H9 (cell line): Measurements from ENCODE around the gene ACOT6. TPM values are rescaled to one million over a fixed set of nuclear protein-coding genes. Genes with fewer than 3 reads are reported as not detected.

Experiments
- DNase-seq: peaks from one replicate; pipeline ENCODE4 v3.0.0-alpha.2; 2017
- H2AFZ ChIP-seq: one replicate; pipeline ENCODE4 v1.6.1; 2013; ENCODE audit warnings: mild to moderate bottlenecking, low read length, control low read depth, moderate library complexity
- H2AK5ac ChIP-seq: 2 replicates; pipeline ENCODE4 v1.6.1; 2013; ENCODE audit warnings: low read length, control low read depth, mixed read lengths; ENCODE audit not compliant: insufficient read length
- H2BK120ac ChIP-seq: one replicate; pipeline ENCODE4 v1.6.1; 2013; ENCODE audit warnings: low read depth, mild to moderate bottlenecking, low read length, control low read depth, inconsistent platforms; ENCODE audit not compliant: poor library complexity, severe bottlenecking
- H2BK12ac ChIP-seq: 2 replicates; pipeline ENCODE4 v1.6.1; 2013; ENCODE audit warnings: low read length, control low read depth, mixed read lengths, low read depth; ENCODE audit not compliant: insufficient read length
- H2BK15ac ChIP-seq: 2 replicates; pipeline ENCODE4 v1.6.1; 2013; ENCODE audit warnings: low read depth, low read length, control low read depth
- H2BK20ac ChIP-seq: one replicate; pipeline ENCODE4 v1.6.1; 2013; ENCODE audit warnings: low read depth, mild to moderate bottlenecking, low read length, control low read depth, inconsistent platforms; ENCODE audit not compliant: poor library complexity, severe bottlenecking
- H2BK5ac ChIP-seq: 2 replicates; pipeline ENCODE4 v1.6.1; 2013; ENCODE audit warnings: low read length, control low read depth, mixed read lengths; ENCODE audit not compliant: insufficient read length
- H3K14ac ChIP-seq: 2 replicates; pipeline ENCODE4 v1.6.1; 2013; ENCODE audit warnings: low read length, control low read depth; ENCODE audit not compliant: insufficient read depth
- H3K18ac ChIP-seq: 2 replicates; pipeline ENCODE4 v1.6.1; 2013; ENCODE audit warnings: low read depth, mild to moderate bottlenecking, mixed read lengths, low read length, control low read depth; ENCODE audit not compliant: insufficient read length
- H3K23ac ChIP-seq: 2 replicates; pipeline ENCODE4 v1.6.1; 2013; ENCODE audit warnings: low read length, control low read depth, mixed read lengths, low read depth; ENCODE audit not compliant: insufficient read length
- H3K23me2 ChIP-seq: 2 replicates; pipeline ENCODE4 v1.6.1; 2013; ENCODE audit warnings: low read depth, mild to moderate bottlenecking, mixed read lengths, low read length, control low read depth; ENCODE audit not compliant: insufficient read length, poor library complexity, severe bottlenecking
- H3K27ac ChIP-seq: 2 replicates; pipeline ENCODE4 v1.5.1; 2013; ENCODE audit warnings: low read length, control low read depth, mixed read lengths, low read depth; ENCODE audit not compliant: insufficient read length
- H3K27me3 ChIP-seq: 2 replicates; pipeline ENCODE4 v1.6.1; 2013; ENCODE audit warnings: low read length, control low read depth, inconsistent platforms; ENCODE audit not compliant: insufficient read depth
- H3K4ac ChIP-seq: 2 replicates; pipeline ENCODE4 v1.6.1; 2013; ENCODE audit warnings: low read depth, mild to moderate bottlenecking, control low read depth, inconsistent platforms, low read length, moderate library complexity
- H3K4me1 ChIP-seq: 2 replicates; pipeline ENCODE4 v1.6.1; 2013; ENCODE audit warnings: low read length, control low read depth, inconsistent platforms; ENCODE audit not compliant: insufficient read depth
- H3K4me2 ChIP-seq: 2 replicates; pipeline ENCODE4 v1.6.1; 2013; ENCODE audit warnings: low read length, control low read depth, mixed read lengths; ENCODE audit not compliant: insufficient read length, insufficient read depth
- H3K56ac ChIP-seq: 2 replicates; pipeline ENCODE4 v1.6.1; 2013; ENCODE audit warnings: low read depth, mild to moderate bottlenecking, mixed read lengths, low read length, control low read depth; ENCODE audit not compliant: insufficient read length
- H3K79me1 ChIP-seq: 2 replicates; pipeline ENCODE4 v1.6.1; 2013; ENCODE audit warnings: low read depth, mild to moderate bottlenecking, moderate library complexity, low read length, control low read depth, inconsistent platforms; ENCODE audit not compliant: insufficient read depth, poor library complexity, severe bottlenecking
- H3K79me2 ChIP-seq: 2 replicates; pipeline ENCODE4 v1.6.1; 2013; ENCODE audit warnings: low read length, control low read depth, inconsistent platforms; ENCODE audit not compliant: insufficient read depth
- H3K9ac ChIP-seq: 2 replicates; pipeline ENCODE4 v1.6.1; 2013; ENCODE audit warnings: low read length, control low read depth, mixed read lengths; ENCODE audit not compliant: insufficient read length; ENCODE audit errors: extremely low read depth
- H3K9me3 ChIP-seq: one replicate; pipeline ENCODE4 v1.6.1; 2013; ENCODE audit warnings: low read depth, low read length, inconsistent platforms; ENCODE audit not compliant: control insufficient read depth
- H3T11ph ChIP-seq: one replicate; pipeline ENCODE4 v1.6.1; 2013; ENCODE audit warnings: mild to moderate bottlenecking, low read length, control low read depth, inconsistent platforms
- H4K20me1 ChIP-seq: one replicate; pipeline ENCODE4 v1.6.1; 2013; ENCODE audit not compliant: control insufficient read depth, insufficient read length, insufficient read depth
- H4K5ac ChIP-seq: 2 replicates; pipeline ENCODE4 v1.6.1; 2013; ENCODE audit warnings: low read depth, mild to moderate bottlenecking, mixed read lengths, low read length, control low read depth; ENCODE audit not compliant: insufficient read length
- H4K8ac ChIP-seq: replicated peaks from 2 replicates; pipeline ENCODE4 v1.6.1; 2013; ENCODE audit warnings: low read length, control low read depth, mixed read lengths, low read depth; ENCODE audit not compliant: insufficient read length
- H4K91ac ChIP-seq: 2 replicates; pipeline ENCODE4 v1.6.1; 2013; ENCODE audit warnings: low read depth, mild to moderate bottlenecking, moderate library complexity, mixed read lengths, low read length, control low read depth; ENCODE audit not compliant: insufficient read length
- H3K27ac Mint-ChIP-seq, 3 experiments: 2 replicates in 2 of 3; 3 replicates in 1 of 3; pipeline ENCODE4 v1.8.0; 2020 to 2021; ENCODE audit warnings: mixed read lengths in 3 of 3, mild to moderate bottlenecking in 1 of 3, moderate library complexity in 1 of 3
- H3K27me3 Mint-ChIP-seq: 2 replicates; pipeline ENCODE4 v1.8.0; 2021; ENCODE audit warnings: low read depth, mild to moderate bottlenecking, moderate library complexity, mixed read lengths
- H3K36me3 Mint-ChIP-seq, 3 experiments: 2 replicates in 2 of 3; 3 replicates in 1 of 3; pipeline ENCODE4 v1.8.0; 2020 to 2021; ENCODE audit warnings: low read depth in 3 of 3, mixed read lengths in 3 of 3; ENCODE audit not compliant: insufficient read depth in 1 of 3
- H3K4me1 Mint-ChIP-seq, 2 experiments: 2 replicates each; pipeline ENCODE4 v1.8.0; 2020; ENCODE audit warnings: mixed read lengths in 2 of 2
- H3K4me3 Mint-ChIP-seq, 2 experiments: 2 replicates in 1 of 2; 3 replicates in 1 of 2; pipeline ENCODE4 v1.8.0; 2020 to 2021; ENCODE audit warnings: mild to moderate bottlenecking in 2 of 2, mixed read lengths in 2 of 2, moderate library complexity in 1 of 2
- H3K9me3 Mint-ChIP-seq, 2 experiments: 2 replicates in 1 of 2; 3 replicates in 1 of 2; pipeline ENCODE4 v1.8.0; 2020; ENCODE audit warnings: mild to moderate bottlenecking in 2 of 2, mixed read lengths in 2 of 2, moderate library complexity in 1 of 2
- WGBS: extraction: QIAGEN DNeasy Blood & Tissue Kit; methylation state at CpG from one replicate; pipeline ENCODE4 v1.1.7; 2013; ENCODE audit warnings: missing lambda C conversion rate, low lambda C conversion rate, mixed read lengths; ENCODE audit not compliant: insufficient read length; ENCODE audit errors: extremely low coverage; 5-methylcytosine and 5-hydroxymethylcytosine counted together
- total RNA-seq: library from RNA; stranded (reverse); gene quantifications from 2 replicates; pipeline ENCODE4 v1.2.1, GENCODE V29; 2021
- TF ChIP-seq, protein P1 (sequence below): fragments of 200-600 bp; sonication (generic); conservative IDR thresholded peaks from 3 replicates; pipeline ENCODE4 v1.8.0; 2021; ENCODE audit warnings: antibody characterized with exemption, mild to moderate bottlenecking

The ACOT6 gene
- total RNA-seq, 1 experiment from 2014 or later: not detected

DNA sequence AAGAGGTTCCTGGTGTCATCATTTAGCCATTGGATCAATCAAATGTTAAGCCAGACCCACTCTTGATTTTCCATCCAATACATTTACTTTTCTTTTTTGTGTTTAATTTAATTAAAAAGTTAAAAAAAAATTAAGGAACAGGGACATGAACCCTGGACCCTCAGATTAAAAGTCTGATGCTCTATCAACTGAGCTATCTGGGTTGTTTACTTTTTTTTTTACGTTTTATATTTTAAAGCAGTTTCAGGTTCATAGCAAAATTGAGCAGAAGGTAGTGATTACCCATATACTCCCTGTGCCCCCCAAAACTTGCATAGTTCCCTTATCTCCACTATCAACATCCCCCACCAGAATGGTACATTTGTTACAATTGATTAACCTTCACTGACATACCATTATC lies 23.6 kb upstream of the ACOT6 start:
- Histone ChIP-seq H3K4ac (no peak overlapping the region), H4K5ac (no peak overlapping the region), H3K23me2 (no peaks in the 10 kb centered on the region), H3K9ac (no peak overlapping the region), H3K9me3 (no peaks in the 10 kb centered on the region), H3K23ac (no peak overlapping the region), H3K56ac (no peak overlapping the region), H2BK15ac (no peak overlapping the region), H2BK5ac (no peak overlapping the region), H3K18ac (no peak overlapping the region), H3K27ac (no peak overlapping the region), H3K4me1 (no peaks in the 10 kb centered on the region), H3T11ph (no peak overlapping the region), H4K8ac (no peak overlapping the region), H2BK20ac (no peak overlapping the region), H3K4me2 (no peak overlapping the region), H4K20me1 (no peaks in the 10 kb centered on the region), H2AFZ (no peak overlapping the region), H3K27me3 (no peaks in the 10 kb centered on the region), H3K79me2 (no peaks in the 10 kb centered on the region), H2BK12ac (no peak overlapping the region), H4K91ac (no peak overlapping the region), H2BK120ac (no peak overlapping the region), H3K14ac (no peak overlapping the region), H2AK5ac (no peak overlapping the region), H3K79me1 (no peaks in the 10 kb centered on the region)
- Mint-ChIP-seq H3K9me3 (peaks cover 3 to 11% of the 10 kb centered on the region in 2 experiments; a peak in 4 of 5 replicates), H3K4me3 (no peak overlapping the region), H3K27ac (no peak overlapping the region), H3K27me3 (peaks cover 27% of the 10 kb centered on the region), H3K4me1 (peaks cover 0 to 3% of the 10 kb centered on the region in 2 experiments; a peak in 1 of 4 replicates), H3K36me3 (peaks cover 0 to 6% (median 5%) of the 10 kb centered on the region in 3 experiments; a peak in 4 of 7 replicates)
- WGBS: no CpG with 5 or more reads among the region's 1 CpG
- no peak for DNase-seq
- TF ChIP-seq, protein P1, sequence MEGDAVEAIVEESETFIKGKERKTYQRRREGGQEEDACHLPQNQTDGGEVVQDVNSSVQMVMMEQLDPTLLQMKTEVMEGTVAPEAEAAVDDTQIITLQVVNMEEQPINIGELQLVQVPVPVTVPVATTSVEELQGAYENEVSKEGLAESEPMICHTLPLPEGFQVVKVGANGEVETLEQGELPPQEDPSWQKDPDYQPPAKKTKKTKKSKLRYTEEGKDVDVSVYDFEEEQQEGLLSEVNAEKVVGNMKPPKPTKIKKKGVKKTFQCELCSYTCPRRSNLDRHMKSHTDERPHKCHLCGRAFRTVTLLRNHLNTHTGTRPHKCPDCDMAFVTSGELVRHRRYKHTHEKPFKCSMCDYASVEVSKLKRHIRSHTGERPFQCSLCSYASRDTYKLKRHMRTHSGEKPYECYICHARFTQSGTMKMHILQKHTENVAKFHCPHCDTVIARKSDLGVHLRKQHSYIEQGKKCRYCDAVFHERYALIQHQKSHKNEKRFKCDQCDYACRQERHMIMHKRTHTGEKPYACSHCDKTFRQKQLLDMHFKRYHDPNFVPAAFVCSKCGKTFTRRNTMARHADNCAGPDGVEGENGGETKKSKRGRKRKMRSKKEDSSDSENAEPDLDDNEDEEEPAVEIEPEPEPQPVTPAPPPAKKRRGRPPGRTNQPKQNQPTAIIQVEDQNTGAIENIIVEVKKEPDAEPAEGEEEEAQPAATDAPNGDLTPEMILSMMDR: no peak
